A549 (cell line): Measurements from ENCODE around the gene TFAP2D. TPM values are rescaled to one million over a fixed set of nuclear protein-coding genes. Genes with fewer than 3 reads are reported as not detected.

ENCODE experiments used
- ATAC-seq, 2 experiments: fragments of 200-7000 bp in 1 of 2; fragments of >200 bp in 1 of 2; cut with Nextera tagmentation in 1 of 2; cut with Tn5 transposase in 1 of 2; 3 replicates each; pipeline versions ENCODE4 v1.8.0 to v1.9.1; 2018 to 2020; ENCODE audit warnings: mild to moderate bottlenecking in 1 of 2, moderate library complexity in 1 of 2
- CTCF ChIA-PET: fragments of 300-600 bp; sonication (Branson Sonifier 250); formaldehyde crosslinking; extraction: SDS; loops from one replicate; lab custom pipeline; 2021; ENCODE audit warnings: antibody characterized with exemption, inconsistent platforms; lab: Yijun Ruan, JAX
- POLR2A ChIA-PET: fragments of 350-600 bp; formaldehyde crosslinking; extraction: SDS; loops from one replicate; lab custom pipeline; 2021; ENCODE audit warnings: antibody characterized with exemption, inconsistent platforms; lab: Yijun Ruan, JAX
- DNase-seq, 2 experiments: peaks; one replicate each; pipeline versions ENCODE4 v3.0.0 to v3.0.0-alpha.2; 2011 to 2016; ENCODE audit warnings: low read depth in 1 of 2, low spot score in 1 of 2
- FAIRE-seq: peaks from 2 replicates; lab custom pipeline; 2011; peaks lifted over from hg19 to GRCh38; lab: Jason Lieb, UNC
- H3K27ac ChIP-seq, 2 experiments: fragments of >200 bp; sonication (Bioruptor Twin); formaldehyde crosslinking; 3 replicates each; pipeline ENCODE4 v1.5.1; 2016 to 2017
- H3K4me1 ChIP-seq: fragments of >200 bp; sonication (Bioruptor Twin); formaldehyde crosslinking; 3 replicates; pipeline ENCODE4 v1.6.1; 2016
- H3K4me2 ChIP-seq: fragments of >200 bp; sonication (Bioruptor Twin); formaldehyde crosslinking; 3 replicates; pipeline ENCODE4 v1.6.1; 2016
- H3K4me3 ChIP-seq: fragments of >200 bp; sonication (Bioruptor Twin); formaldehyde crosslinking; 3 replicates; pipeline ENCODE4 v1.5.1; 2016
- H3K9me3 ChIP-seq: fragments of >200 bp; sonication (Bioruptor Twin); formaldehyde crosslinking; 3 replicates; pipeline ENCODE4 v1.6.1; 2016
- CBX2 ChIP-seq: fragments of 200-600 bp; sonication (generic); IDR thresholded peaks from 2 replicates; pipeline ENCODE4 v1.6.1; 2016; ENCODE audit warnings: low read depth, mild to moderate bottlenecking, borderline replicate concordance
- EHMT2 ChIP-seq: fragments of 200-600 bp; sonication (generic); IDR thresholded peaks from 2 replicates; pipeline ENCODE4 v1.6.1; 2016; ENCODE audit warnings: antibody characterized with exemption, low read depth, mild to moderate bottlenecking, moderate library complexity
- FOSB ChIP-seq: fragments of 250-450 bp; sonication (Bioruptor Pico); IDR thresholded peaks from 2 replicates; pipeline ENCODE4 v1.5.0; 2020; ENCODE audit warnings: mild to moderate bottlenecking, moderate library complexity
- FOXS1 ChIP-seq: fragments of 250-450 bp; sonication (Bioruptor Pico); IDR thresholded peaks from 2 replicates; pipeline ENCODE4 v1.5.0; 2020; ENCODE audit warnings: mild to moderate bottlenecking, moderate library complexity
- HDAC2 ChIP-seq: fragments of 200-600 bp; sonication (generic); IDR thresholded peaks from 2 replicates; pipeline ENCODE4 v1.6.1; 2016
- HOXB5 ChIP-seq: fragments of 250-450 bp; sonication (Bioruptor Pico); IDR thresholded peaks from 2 replicates; pipeline ENCODE4 v1.5.0; 2020; ENCODE audit warnings: mild to moderate bottlenecking, moderate library complexity
- JUN ChIP-seq, 2 experiments: fragments of >200 bp; sonication (Bioruptor Twin); formaldehyde crosslinking; IDR thresholded peaks; 2 replicates in 1 of 2; 3 replicates in 1 of 2; pipeline ENCODE4 v1.6.1; 2016 to 2017
- NFE2L2 ChIP-seq: fragments of 150-350 bp; conservative IDR thresholded peaks from 2 replicates; pipeline ENCODE4 v1.6.1; 2014; ENCODE audit warnings: low read length
- NPAS2 ChIP-seq: fragments of 250-450 bp; sonication (Bioruptor Pico); IDR thresholded peaks from 2 replicates; pipeline ENCODE4 v1.8.0; 2022; ENCODE audit warnings: mild to moderate bottlenecking, moderate library complexity, borderline replicate concordance
- RARB ChIP-seq: fragments of 250-450 bp; sonication (Bioruptor Pico); IDR thresholded peaks from 2 replicates; pipeline ENCODE4 v1.8.0; 2021; ENCODE audit warnings: mild to moderate bottlenecking, moderate library complexity
- RFX5 ChIP-seq: fragments of 450-650 bp; IDR thresholded peaks from 2 replicates; pipeline ENCODE4 v1.7.1; 2014; ENCODE audit warnings: antibody characterized with exemption, mild to moderate bottlenecking, moderate library complexity
- SMC3 ChIP-seq: fragments of >200 bp; sonication (Bioruptor Twin); formaldehyde crosslinking; IDR thresholded peaks from 3 replicates; pipeline ENCODE4 v1.6.1; 2018; ENCODE audit warnings: inconsistent platforms
- ZC3H11A ChIP-seq: fragments of 450-650 bp; IDR thresholded peaks from 2 replicates; pipeline ENCODE4 v1.6.1; 2014; ENCODE audit warnings: antibody characterized with exemption, mild to moderate bottlenecking
- ZFP36 ChIP-seq: fragments of 450-650 bp; IDR thresholded peaks from 2 replicates; pipeline ENCODE4 v1.6.1; 2014; ENCODE audit warnings: borderline replicate concordance; ENCODE audit not compliant: partially characterized antibody
- ZSCAN20 ChIP-seq: fragments of 250-450 bp; sonication (Bioruptor Pico); IDR thresholded peaks from 2 replicates; pipeline ENCODE4 v1.8.0; 2022; ENCODE audit warnings: mild to moderate bottlenecking, moderate library complexity
- WGBS: methylation state at CpG from one replicate; pipeline ENCODE4 v1.1.6; 2017; ENCODE audit errors: missing lambda C conversion rate; 5-methylcytosine and 5-hydroxymethylcytosine counted together
- polyA plus RNA-seq, 4 experiments: library from polyadenylated mRNA; depleted of rRNA in 3 of 4; stranded (reverse); fragments of >200 nt; fragmentation: RNase III in 1 of 4; extraction: RNeasy Plus Mini Kit Qiagen cat#74134 plus additional on column Dnase treatment in 1 of 4; gene quantifications; 2 replicates in 3 of 4; 3 replicates in 1 of 4; pipeline ENCODE4 v1.2.3, GENCODE V29; 2011 to 2017
- TF ChIP-seq, protein P1 (sequence below): fragments of 450-650 bp; IDR thresholded peaks from 2 replicates; pipeline ENCODE4 v1.6.1; 2014; ENCODE audit warnings: antibody characterized with exemption
- TF ChIP-seq, protein P2 (sequence below): IDR thresholded peaks from 2 replicates; pipeline ENCODE4 v1.6.1; 2012
- TF ChIP-seq, protein P3 (sequence below): fragments of 250-450 bp; sonication (Bioruptor Pico); IDR thresholded peaks from 2 replicates; pipeline ENCODE4 v1.5.0; 2020; ENCODE audit warnings: low read depth, mild to moderate bottlenecking, moderate library complexity
- TF ChIP-seq, protein P4 (sequence below): fragments of >200 bp; sonication (Bioruptor Twin); formaldehyde crosslinking; IDR thresholded peaks from 2 replicates; pipeline ENCODE4 v1.6.1; 2016
- TF ChIP-seq, protein P5 (sequence below): IDR thresholded peaks from 2 replicates; pipeline ENCODE4 v1.6.1; 2012

Gene TFAP2D
- polyA plus RNA-seq, 2 of the 4 experiments (the other 2 are of a cell fraction) = not detected

DNA sequence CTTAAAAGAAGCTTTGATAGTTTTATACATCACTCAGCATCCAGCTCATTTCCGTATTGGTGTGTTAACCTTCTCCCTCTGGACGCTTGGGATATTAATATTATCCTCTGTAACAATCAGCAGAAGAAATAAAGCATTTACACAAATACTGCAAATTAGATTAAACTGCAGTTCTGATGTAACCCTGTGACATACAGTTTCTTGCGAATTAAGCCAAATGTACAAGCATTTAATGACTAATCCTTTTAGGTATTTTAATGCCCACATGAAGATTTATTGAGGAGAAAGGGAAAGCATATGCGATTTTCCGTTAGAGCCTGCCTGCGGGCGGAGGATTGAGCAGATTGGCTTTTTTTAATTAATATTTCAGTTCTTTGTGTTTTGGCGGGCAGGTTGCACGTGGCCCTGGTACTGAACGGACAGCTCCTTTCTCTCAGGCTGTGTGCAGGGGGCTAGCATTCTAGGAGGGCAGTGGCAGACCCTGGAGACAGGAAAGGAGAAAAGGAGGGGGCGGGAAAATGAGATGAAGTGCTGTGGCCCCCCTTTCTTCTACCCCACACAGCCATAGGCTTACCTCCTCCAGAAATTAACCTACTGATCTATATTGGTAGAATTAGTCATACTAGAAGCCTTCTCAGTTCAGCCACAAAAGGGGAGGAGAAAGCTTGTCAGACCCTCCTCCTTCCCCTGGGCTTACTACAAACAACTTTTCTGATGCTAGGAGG lies 14.1 kb upstream of the TFAP2D start:
- ChIA-PET POLR2A (no interaction called here), CTCF (no interaction called here)
- TF ChIP-seq JUN (IDR thresholded peaks at IDR 0.05) = no peak
- no peak for TF ChIP-seq HDAC2
- ATAC-seq (no peak), FAIRE-seq (no peak), DNase-seq (no peak)
- H3K9me3 ChIP-seq = no peaks in the 10 kb centered on the region
- no peak overlapping the region for H3K4me3 ChIP-seq
- 11% methylated on average over 11 of the region's 11 CpGs for WGBS
- H3K4me1 ChIP-seq = no peaks in the 10 kb centered on the region
- H3K4me2 ChIP-seq = no peak overlapping the region
- no peak overlapping the region for H3K27ac ChIP-seq

DNA sequence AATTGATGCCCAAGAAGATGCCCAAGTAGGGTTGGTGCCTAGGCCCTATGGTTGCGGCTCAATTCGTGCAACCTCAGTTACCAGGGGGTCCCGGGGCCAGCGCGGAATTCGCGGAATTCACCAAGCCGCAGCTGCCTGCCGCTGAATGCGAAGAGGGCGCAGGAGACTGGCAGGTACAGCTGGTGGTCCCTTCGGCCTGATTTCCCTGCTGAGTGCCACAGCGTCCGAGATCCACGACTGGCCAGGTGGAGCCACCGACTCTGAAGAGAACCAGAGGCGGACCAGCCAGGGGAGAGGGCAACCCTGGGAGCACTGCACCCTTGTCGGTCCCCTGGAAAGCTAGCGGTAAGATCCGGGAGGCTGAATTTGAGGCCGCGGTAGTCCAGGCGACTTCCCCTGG lies 6.8 kb upstream of the TFAP2D start:
- WGBS = 37% methylated on average over 8 of the region's 23 CpGs
- no peak for TF ChIP-seq NPAS2 (CRISPR knock-in tag)
- TF ChIP-seq, protein P1, sequence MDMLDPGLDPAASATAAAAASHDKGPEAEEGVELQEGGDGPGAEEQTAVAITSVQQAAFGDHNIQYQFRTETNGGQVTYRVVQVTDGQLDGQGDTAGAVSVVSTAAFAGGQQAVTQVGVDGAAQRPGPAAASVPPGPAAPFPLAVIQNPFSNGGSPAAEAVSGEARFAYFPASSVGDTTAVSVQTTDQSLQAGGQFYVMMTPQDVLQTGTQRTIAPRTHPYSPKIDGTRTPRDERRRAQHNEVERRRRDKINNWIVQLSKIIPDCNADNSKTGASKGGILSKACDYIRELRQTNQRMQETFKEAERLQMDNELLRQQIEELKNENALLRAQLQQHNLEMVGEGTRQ = no peak
- TF ChIP-seq ZSCAN20 (CRISPR knock-in tag) = no peak
- no peak for TF ChIP-seq FOXS1 (CRISPR knock-in tag)
- TF ChIP-seq, all 56 proteins: peak for 0

DNA sequence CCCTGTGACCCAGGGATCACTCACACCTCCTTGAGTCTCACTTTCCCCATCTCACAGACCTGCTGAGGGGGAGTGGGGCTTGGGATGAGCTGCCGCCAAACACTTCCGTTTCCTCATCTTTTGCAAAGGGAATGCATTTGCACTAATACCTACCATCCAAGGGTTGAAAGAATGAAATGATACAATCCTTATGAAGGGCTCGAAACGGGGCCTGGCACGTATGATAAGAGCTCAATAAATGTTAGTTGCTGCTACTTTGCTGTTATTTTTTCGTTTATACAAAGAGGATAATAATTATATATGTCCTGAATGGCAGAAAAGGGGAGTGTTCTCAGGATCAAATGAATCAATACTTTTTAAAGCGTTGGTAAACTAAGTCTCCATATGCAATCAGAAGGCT lies 6.1 kb upstream of the TFAP2D start:
- H3K4me1 ChIP-seq = no peaks in the 10 kb centered on the region
- H3K4me3 ChIP-seq = no peak overlapping the region
- H3K27ac ChIP-seq = no peak overlapping the region
- no peak for DNase-seq
- TF ChIP-seq FOSB = no peak
- TF ChIP-seq, protein P2, sequence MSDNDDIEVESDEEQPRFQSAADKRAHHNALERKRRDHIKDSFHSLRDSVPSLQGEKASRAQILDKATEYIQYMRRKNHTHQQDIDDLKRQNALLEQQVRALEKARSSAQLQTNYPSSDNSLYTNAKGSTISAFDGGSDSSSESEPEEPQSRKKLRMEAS = no peak
- TF ChIP-seq, protein P3, sequence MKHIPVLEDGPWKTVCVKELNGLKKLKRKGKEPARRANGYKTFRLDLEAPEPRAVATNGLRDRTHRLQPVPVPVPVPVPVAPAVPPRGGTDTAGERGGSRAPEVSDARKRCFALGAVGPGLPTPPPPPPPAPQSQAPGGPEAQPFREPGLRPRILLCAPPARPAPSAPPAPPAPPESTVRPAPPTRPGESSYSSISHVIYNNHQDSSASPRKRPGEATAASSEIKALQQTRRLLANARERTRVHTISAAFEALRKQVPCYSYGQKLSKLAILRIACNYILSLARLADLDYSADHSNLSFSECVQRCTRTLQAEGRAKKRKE (CRISPR knock-in tag) = no peak
- TF ChIP-seq NPAS2 (CRISPR knock-in tag) = no peak
- TF ChIP-seq CBX2 = no peak
- TF ChIP-seq SMC3 = no peak
- TF ChIP-seq HOXB5 = no peak
- TF ChIP-seq RARB (CRISPR knock-in tag) = no peak
- TF ChIP-seq, protein P4, sequence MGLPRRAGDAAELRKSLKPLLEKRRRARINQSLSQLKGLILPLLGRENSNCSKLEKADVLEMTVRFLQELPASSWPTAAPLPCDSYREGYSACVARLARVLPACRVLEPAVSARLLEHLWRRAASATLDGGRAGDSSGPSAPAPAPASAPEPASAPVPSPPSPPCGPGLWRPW = no peak
- TF ChIP-seq RFX5 = no peak
- TF ChIP-seq EHMT2 = no peak
- no peak for TF ChIP-seq NFE2L2
- TF ChIP-seq, protein P5, sequence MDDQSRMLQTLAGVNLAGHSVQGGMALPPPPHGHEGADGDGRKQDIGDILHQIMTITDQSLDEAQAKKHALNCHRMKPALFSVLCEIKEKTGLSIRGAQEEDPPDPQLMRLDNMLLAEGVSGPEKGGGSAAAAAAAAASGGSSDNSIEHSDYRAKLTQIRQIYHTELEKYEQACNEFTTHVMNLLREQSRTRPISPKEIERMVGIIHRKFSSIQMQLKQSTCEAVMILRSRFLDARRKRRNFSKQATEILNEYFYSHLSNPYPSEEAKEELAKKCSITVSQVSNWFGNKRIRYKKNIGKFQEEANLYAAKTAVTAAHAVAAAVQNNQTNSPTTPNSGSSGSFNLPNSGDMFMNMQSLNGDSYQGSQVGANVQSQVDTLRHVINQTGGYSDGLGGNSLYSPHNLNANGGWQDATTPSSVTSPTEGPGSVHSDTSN = no peak
- no peak for TF ChIP-seq JUN (IDR thresholded peaks at IDR 0.05)
- TF ChIP-seq ZFP36 = no peak
- TF ChIP-seq ZC3H11A = no peak
- no peak for TF ChIP-seq FOXS1 (CRISPR knock-in tag)
- TF ChIP-seq, all 56 proteins: peak for 0
- Histone ChIP-seq H3K9me3 (no peaks in the 10 kb centered on the region), H3K4me2 (no peak overlapping the region)
- CTCF ChIA-PET = no interaction called here
- ATAC-seq = no peak
- no peak for FAIRE-seq
- 24% methylated on average over 7 of the region's 7 CpGs for WGBS
- POLR2A ChIA-PET = no interaction called here

More for the DNA sequence above, 6.8 kb upstream of the TFAP2D start:
- Histone ChIP-seq H3K4me2 (no peak overlapping the region), H3K9me3 (no peaks in the 10 kb centered on the region), H3K27ac (no peak overlapping the region), H3K4me1 (no peaks in the 10 kb centered on the region), H3K4me3 (no peak overlapping the region)
- FAIRE-seq (no peak), DNase-seq (no peak), ATAC-seq (no peak)
- ChIA-PET CTCF (no interaction called here), POLR2A (no interaction called here)
